Measurements from ENCODE around the gene LGALS7. TPM values are rescaled to one million over a fixed set of nuclear protein-coding genes. Genes with fewer than 3 reads are reported as not detected.

The LGALS7 gene
- total and polyA plus RNA-seq, 2 of the 8 experiments (the other 6 are each of a cell fraction or from before 2014, with no cell fraction given), result 0.32 TPM; not detected in 1

DNA sequence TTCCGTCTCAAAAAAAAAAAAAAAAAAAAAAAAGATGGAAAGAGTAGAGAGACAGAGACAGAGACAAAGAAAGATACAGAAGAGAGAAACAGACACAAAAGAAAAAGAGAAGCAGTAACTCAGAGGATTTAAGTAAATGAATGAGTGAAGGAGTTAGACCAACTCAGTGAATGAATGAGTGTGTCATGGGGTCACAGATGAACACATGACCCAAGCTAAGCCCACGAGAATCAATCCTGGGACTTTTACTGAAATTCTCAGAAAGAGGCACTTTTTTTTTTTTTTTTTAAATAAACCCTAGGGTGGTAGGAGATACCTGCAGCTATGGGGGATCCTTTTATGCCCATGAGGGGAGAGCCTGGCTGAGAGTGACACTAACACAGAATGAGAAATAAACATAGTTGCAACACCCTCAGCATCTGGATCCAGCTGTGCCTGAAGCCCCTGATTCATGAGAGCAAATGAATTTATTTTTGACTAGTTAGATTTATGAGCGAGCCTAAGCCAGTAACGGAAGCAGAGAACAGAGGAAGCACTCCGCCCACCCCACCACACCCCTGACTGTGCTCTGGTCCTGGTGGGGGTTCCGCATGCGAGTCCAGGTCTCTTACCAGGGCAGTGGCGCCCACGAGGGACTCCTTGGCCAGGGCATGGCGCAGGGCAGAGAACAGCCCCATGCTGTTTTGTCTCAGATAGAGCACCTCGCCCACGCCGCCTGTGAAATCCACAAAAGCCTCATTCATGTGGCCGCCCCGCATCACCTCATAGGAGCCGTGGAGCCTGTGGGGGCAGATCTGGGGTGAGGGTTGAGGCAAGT is 33.7 kb downstream of the LGALS7 start (continued):
- no peak for TF ChIP-seq JUND (IDR thresholded peaks at IDR 0.05; ENCODE audit: low read length)

All from H1 (cell line).